IMR-90 (cell line): ENCODE results near the gene DYRK1A. TPM values are rescaled to one million over a fixed set of nuclear protein-coding genes. Genes with fewer than 3 reads are reported as not detected.

Experiments used
- ATAC-seq: fragments of 200-7000 bp; cut with Tn5 transposase; 2 replicates; pipeline ENCODE4 v1.9.1; 2020; ENCODE audit warnings: low read depth, mild to moderate bottlenecking, moderate library complexity
- BruUV-seq: library from RNA; stranded (reverse); fragments of 400-500 nt; replicated peaks from 2 replicates; lab custom pipeline; 2021; lab: Mats Ljungman, UMichigan
- CTCF ChIA-PET: fragments of 300-600 bp; formaldehyde crosslinking; extraction: SDS; loops from one replicate; lab custom pipeline; 2021; ENCODE audit warnings: antibody characterized with exemption; lab: Yijun Ruan, JAX
- POLR2A ChIA-PET: fragments of 300-600 bp; sonication (Branson Sonifier 250); formaldehyde crosslinking; loops from one replicate; lab custom pipeline; 2022; ENCODE audit warnings: antibody characterized with exemption; ENCODE audit not compliant: unreplicated experiment; lab: Charles Lee
- DNase-seq: peaks from one replicate; pipeline ENCODE4 v3.0.0; 2013
- H2AFZ ChIP-seq: replicated peaks from 2 replicates; pipeline ENCODE3; 2013; ENCODE audit warnings: low read length, mild to moderate bottlenecking; ENCODE audit not compliant: poor library complexity
- H2AK5ac ChIP-seq: 2 replicates; pipeline ENCODE4 v1.6.1; 2013; ENCODE audit warnings: low read depth, low read length, inconsistent platforms
- H2AK9ac ChIP-seq: replicated peaks from 2 replicates; pipeline ENCODE3; 2013; ENCODE audit warnings: mild to moderate bottlenecking, low read depth, low read length, moderate library complexity; ENCODE audit not compliant: poor library complexity
- H2BK120ac ChIP-seq: 2 replicates; pipeline ENCODE4 v1.6.1; 2013; ENCODE audit warnings: low read depth, low read length, inconsistent platforms
- H2BK15ac ChIP-seq: 3 replicates; pipeline ENCODE4 v1.6.1; 2013; ENCODE audit warnings: low read depth, low read length, inconsistent platforms
- H2BK20ac ChIP-seq: 2 replicates; pipeline ENCODE4 v1.6.1; 2013; ENCODE audit warnings: low read depth, mild to moderate bottlenecking, inconsistent platforms, low read length, moderate library complexity
- H2BK5ac ChIP-seq: 2 replicates; pipeline ENCODE4 v1.6.1; 2013; ENCODE audit warnings: mild to moderate bottlenecking, low read depth, low read length, inconsistent platforms; ENCODE audit not compliant: poor library complexity, severe bottlenecking
- H3K14ac ChIP-seq: replicated peaks from 2 replicates; pipeline ENCODE4 v1.6.1; 2013; ENCODE audit warnings: low read depth, low read length, inconsistent platforms
- H3K18ac ChIP-seq: 2 replicates; pipeline ENCODE4 v1.6.1; 2013; ENCODE audit warnings: low read depth, low read length, control low read depth
- H3K23ac ChIP-seq: 2 replicates; pipeline ENCODE4 v1.6.1; 2013; ENCODE audit warnings: low read depth, low read length, inconsistent platforms
- H3K27ac ChIP-seq: 2 replicates; pipeline ENCODE4 v1.5.1; 2013; ENCODE audit warnings: mild to moderate bottlenecking, control low read depth, low read length; ENCODE audit not compliant: insufficient read depth
- H3K27me3 ChIP-seq: 2 replicates; pipeline ENCODE4 v1.6.1; 2013; ENCODE audit warnings: low read length; ENCODE audit not compliant: control insufficient read depth, insufficient read depth
- H3K36me3 ChIP-seq: 2 replicates; pipeline ENCODE4 v1.6.1; 2013; ENCODE audit warnings: low read length, mixed read lengths; ENCODE audit not compliant: control insufficient read depth, insufficient read depth
- H3K4ac ChIP-seq: 2 replicates; pipeline ENCODE4 v1.6.1; 2013; ENCODE audit warnings: low read depth, low read length, inconsistent platforms
- H3K4me1 ChIP-seq: 2 replicates; pipeline ENCODE4 v1.6.1; 2013; ENCODE audit warnings: low read length, mixed read lengths; ENCODE audit not compliant: control insufficient read depth, insufficient read depth
- H3K4me2 ChIP-seq: 2 replicates; pipeline ENCODE4 v1.6.1; 2013; ENCODE audit warnings: low read depth, mild to moderate bottlenecking, control low read depth, low read length, moderate library complexity
- H3K4me3 ChIP-seq: 2 replicates; pipeline ENCODE4 v1.5.1; 2013; ENCODE audit warnings: low read depth, mild to moderate bottlenecking, control low read depth, low read length, moderate library complexity; ENCODE audit not compliant: insufficient read depth
- H3K56ac ChIP-seq: 2 replicates; pipeline ENCODE4 v1.6.1; 2013; ENCODE audit warnings: low read length, inconsistent platforms; ENCODE audit not compliant: insufficient read depth; ENCODE audit errors: extremely low read depth
- H3K79me1 ChIP-seq, 2 experiments: 2 replicates each; pipeline ENCODE4 v1.6.1; 2013; ENCODE audit warnings: low read length in 2 of 2, inconsistent platforms in 1 of 2, low read depth in 1 of 2
- H3K9ac ChIP-seq: 2 replicates; pipeline ENCODE4 v1.6.1; 2013; ENCODE audit warnings: low read depth, low read length, control low read depth
- H3K9me1 ChIP-seq: 2 replicates; pipeline ENCODE4 v1.6.1; 2013; ENCODE audit warnings: low read length, inconsistent platforms; ENCODE audit not compliant: insufficient read depth
- H3K9me3 ChIP-seq: 2 replicates; pipeline ENCODE4 v1.6.1; 2013; ENCODE audit warnings: low read length; ENCODE audit not compliant: control insufficient read depth, insufficient read depth
- H4K20me1 ChIP-seq: 2 replicates; pipeline ENCODE4 v1.6.1; 2013; ENCODE audit warnings: low read length, inconsistent platforms; ENCODE audit not compliant: insufficient read depth
- H4K5ac ChIP-seq: 2 replicates; pipeline ENCODE4 v1.6.1; 2013; ENCODE audit warnings: mild to moderate bottlenecking, low read depth, low read length, control low read depth
- H4K8ac ChIP-seq, 2 experiments: 2 replicates each; pipeline ENCODE4 v1.6.1; 2013; ENCODE audit warnings: low read depth in 2 of 2, low read length in 2 of 2, control low read depth in 1 of 2, inconsistent platforms in 1 of 2
- H4K91ac ChIP-seq: 2 replicates; pipeline ENCODE4 v1.6.1; 2013; ENCODE audit warnings: low read depth, low read length, inconsistent platforms; ENCODE audit not compliant: insufficient read depth
- CEBPB ChIP-seq: IDR thresholded peaks from 2 replicates; pipeline ENCODE4 v1.6.1; 2012; ENCODE audit warnings: low read depth, low read length, improper control_type of control experiment
- MAFK ChIP-seq: IDR thresholded peaks from 2 replicates; pipeline ENCODE4 v1.6.1; 2012; ENCODE audit warnings: low read depth, low read length, improper control_type of control experiment
- MAZ ChIP-seq: IDR thresholded peaks from 2 replicates; pipeline ENCODE4 v1.6.1; 2012; ENCODE audit warnings: low read depth, mild to moderate bottlenecking, low read length, improper control_type of control experiment, moderate library complexity, borderline replicate concordance
- SMC3 ChIP-seq: fragments of 150-350 bp; IDR thresholded peaks from 2 replicates; pipeline ENCODE4 v1.6.1; 2016; ENCODE audit warnings: low read depth, mild to moderate bottlenecking, antibody characterized with exemption, low read length, moderate library complexity
- WGBS, 2 experiments: methylation state at CpG; one replicate each; pipeline versions ENCODE4 v1.1.5 to v1.1.7; 2013; ENCODE audit warnings: missing lambda C conversion rate in 2 of 2; ENCODE audit not compliant: insufficient read length in 1 of 2; ENCODE audit errors: extremely low coverage in 2 of 2; 5-methylcytosine and 5-hydroxymethylcytosine counted together
- dilution Hi-C: fragments of 300-500 bp; cut with HindIII; formaldehyde crosslinking; loops from one replicate; pipeline ENCODE4 v1.14.3; 2018; ENCODE audit warnings: low sequenced_read_pairs; ENCODE audit not compliant: unreplicated experiment
- in situ Hi-C: fragments of 300-500 bp; cut with MboI; formaldehyde crosslinking; loops from 3 replicates; pipeline ENCODE4 v1.14.3; 2019; ENCODE audit warnings: low sequenced_read_pairs, inconsistent platforms, mixed read lengths
- intact Hi-C: fragments of 100-400 bp; cut with micrococcal nuclease; formaldehyde crosslinking; loops from 2 replicates; pipeline ENCODE4 v1.10.0; 2022
- polyA plus RNA-seq, 3 experiments: library from polyadenylated mRNA; depleted of rRNA; stranded (reverse); fragments of >200 nt; gene quantifications; 2 replicates each; pipeline ENCODE4 v1.2.3, GENCODE V29; 2012; ENCODE audit warnings: low replicate concordance in 1 of 3
- total RNA-seq: library from RNA; depleted of rRNA; stranded (reverse); fragments of >200 nt; gene quantifications from 2 replicates; pipeline ENCODE4 v1.2.3, GENCODE V29; 2012

Gene DYRK1A
- total and polyA plus RNA-seq, 2 of the 4 experiments (the other 2 are of a cell fraction): 18.6 to 50.5 TPM

GRCh38 chr21:37490084-37490483 is 123.5 kb downstream of the DYRK1A start:
- Histone ChIP-seq H2AFZ (no peak overlapping the region), H3K4ac (no peak overlapping the region), H3K56ac (no peak overlapping the region), H3K9ac (no peak overlapping the region), H2BK5ac (no peak overlapping the region), H2AK5ac (no peak overlapping the region), H3K4me2 (no peak overlapping the region), H3K27me3 (no peaks in the 10 kb centered on the region), H3K18ac (no peak overlapping the region), H3K23ac (no peak overlapping the region), H4K20me1 (no peaks in the 10 kb centered on the region), H3K36me3 (peaks cover 12% of the 10 kb centered on the region), H4K5ac (no peak overlapping the region), H3K4me3 (no peak overlapping the region), H3K27ac (no peak overlapping the region), H3K14ac (no peak overlapping the region), H3K79me1 (peaks cover 24 to 57% of the 10 kb centered on the region in 2 experiments), H4K91ac (no peak overlapping the region), H4K8ac (no peak overlapping the region), H2BK20ac (no peak overlapping the region), H2AK9ac (no peak overlapping the region), H3K9me1 (0 out of 2 replicates have a peak, but pooled peaks cover 3% of the 10 kb centered on the region), H2BK120ac (no peak overlapping the region), H3K9me3 (no peaks in the 10 kb centered on the region), H3K4me1 (no peaks in the 10 kb centered on the region), H2BK15ac (no peak overlapping the region)
- 100% methylated on average over 3 of the region's 7 CpGs; no CpG with 5 or more reads in 1 of the 2 experiments for WGBS, 2 experiments
- no TSS peak for BruUV-seq
- no peak for ATAC-seq
- TF ChIP-seq MAFK (no peak), MAZ (no peak), CEBPB (peak; percentile 32; the same call in 1 of the 2 replicates), SMC3 (no peak)
- in situ Hi-C loops (no loop called here), dilution Hi-C loops (no loop called here), intact Hi-C loops (no loop called here)
- POLR2A ChIA-PET: no interaction called here
- CTCF ChIA-PET: no interaction called here
- no peak for DNase-seq
